Measurements from ENCODE around the gene NRP1. TPM values are rescaled to one million over a fixed set of nuclear protein-coding genes. Genes with fewer than 3 reads are reported as not detected.

Gene NRP1
- total RNA-seq, 1 experiment from 2014 or later: 31.7 TPM

DNA sequence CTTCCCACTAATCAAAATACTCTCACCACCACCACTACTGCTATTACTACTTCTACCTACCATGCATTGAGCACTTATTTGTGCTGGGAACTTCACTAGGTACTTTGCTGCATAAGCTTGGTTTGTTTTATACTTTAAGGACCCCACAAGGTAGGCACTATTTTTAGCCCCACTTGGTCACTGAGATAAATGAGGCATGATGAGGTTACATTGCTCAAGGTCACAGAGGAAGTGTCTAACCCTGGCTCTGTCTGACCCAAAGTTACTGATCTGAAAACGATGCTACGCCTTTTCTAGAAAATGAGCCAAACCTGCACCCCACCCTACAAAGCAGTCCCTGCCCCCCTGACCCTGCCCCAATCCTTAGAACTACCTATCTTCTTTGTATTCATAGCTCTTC, 35.6 kb downstream of the NRP1 start:
- ChIA-PET CTCF (no interaction called here), POLR2A (ENCODE audit: low non-redundant PET) (no interaction called here)
- Histone ChIP-seq H3K4me1 (ENCODE audit: insufficient read depth, low read length, poor library complexity, severe bottlenecking) (peaks cover 17% of the 10 kb centered on the region), H3K27me3 (replicated peaks; ENCODE audit: insufficient read depth, low read depth, low read length, poor library complexity) (no peaks in the 10 kb centered on the region), H3K27ac (ENCODE audit: low read depth, low read length, poor library complexity, severe bottlenecking) (no peak overlapping the region), H3K9me3 (ENCODE audit: low read depth, low read length, poor library complexity, severe bottlenecking) (no peaks in the 10 kb centered on the region), H3K4me3 (ENCODE audit: low read depth, low read length, poor library complexity, severe bottlenecking) (no peak overlapping the region), H3K36me3 (ENCODE audit: insufficient read depth, low read length, poor library complexity, severe bottlenecking) (no peaks in the 10 kb centered on the region)
- intact Hi-C loops (cut with micrococcal nuclease; ENCODE audit: unreplicated experiment): no loop called here
- DNase-seq (ENCODE audit: low spot score): no peak
- TF ChIP-seq, protein P1, sequence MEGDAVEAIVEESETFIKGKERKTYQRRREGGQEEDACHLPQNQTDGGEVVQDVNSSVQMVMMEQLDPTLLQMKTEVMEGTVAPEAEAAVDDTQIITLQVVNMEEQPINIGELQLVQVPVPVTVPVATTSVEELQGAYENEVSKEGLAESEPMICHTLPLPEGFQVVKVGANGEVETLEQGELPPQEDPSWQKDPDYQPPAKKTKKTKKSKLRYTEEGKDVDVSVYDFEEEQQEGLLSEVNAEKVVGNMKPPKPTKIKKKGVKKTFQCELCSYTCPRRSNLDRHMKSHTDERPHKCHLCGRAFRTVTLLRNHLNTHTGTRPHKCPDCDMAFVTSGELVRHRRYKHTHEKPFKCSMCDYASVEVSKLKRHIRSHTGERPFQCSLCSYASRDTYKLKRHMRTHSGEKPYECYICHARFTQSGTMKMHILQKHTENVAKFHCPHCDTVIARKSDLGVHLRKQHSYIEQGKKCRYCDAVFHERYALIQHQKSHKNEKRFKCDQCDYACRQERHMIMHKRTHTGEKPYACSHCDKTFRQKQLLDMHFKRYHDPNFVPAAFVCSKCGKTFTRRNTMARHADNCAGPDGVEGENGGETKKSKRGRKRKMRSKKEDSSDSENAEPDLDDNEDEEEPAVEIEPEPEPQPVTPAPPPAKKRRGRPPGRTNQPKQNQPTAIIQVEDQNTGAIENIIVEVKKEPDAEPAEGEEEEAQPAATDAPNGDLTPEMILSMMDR (conservative IDR thresholded peaks at IDR 0.05; ENCODE audit: low read depth, low read length): no peak
- no peak for TF ChIP-seq EZH2 (IDR thresholded peaks at IDR 0.05; ENCODE audit: borderline replicate concordance, low read depth, low read length, poor library complexity, severe bottlenecking)
- no TSS peak for BruUV-seq (replicated peaks)

DNA sequence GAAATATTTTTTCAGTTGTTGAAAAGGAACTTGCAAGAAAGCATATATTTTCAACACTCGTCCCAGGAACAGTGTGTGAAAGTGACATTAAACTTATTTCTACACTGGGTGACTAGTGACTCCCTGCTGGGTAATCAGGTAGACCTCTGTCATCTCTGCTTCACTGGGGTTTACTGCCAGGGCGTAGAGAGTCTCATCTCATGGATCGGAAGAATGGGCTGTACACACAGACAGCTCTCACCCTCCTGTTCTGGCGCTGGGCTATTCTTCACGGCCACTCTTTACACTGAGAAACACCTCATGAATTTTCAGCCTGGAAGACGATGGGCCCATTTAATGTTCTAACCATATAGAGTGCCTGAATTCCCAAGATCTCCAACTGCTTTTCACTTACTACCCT, 36.4 kb downstream of the NRP1 start:
- ChIA-PET POLR2A (ENCODE audit: low non-redundant PET) (no interaction called here), CTCF (no interaction called here)
- no TSS peak for BruUV-seq (replicated peaks)
- Histone ChIP-seq H3K27me3 (replicated peaks; ENCODE audit: insufficient read depth, low read depth, low read length, poor library complexity) (no peaks in the 10 kb centered on the region), H3K9me3 (ENCODE audit: low read depth, low read length, poor library complexity, severe bottlenecking) (no peaks in the 10 kb centered on the region), H3K36me3 (ENCODE audit: insufficient read depth, low read length, poor library complexity, severe bottlenecking) (no peaks in the 10 kb centered on the region), H3K4me3 (ENCODE audit: low read depth, low read length, poor library complexity, severe bottlenecking) (no peak overlapping the region), H3K27ac (ENCODE audit: low read depth, low read length, poor library complexity, severe bottlenecking) (no peak overlapping the region), H3K4me1 (ENCODE audit: insufficient read depth, low read length, poor library complexity, severe bottlenecking) (peaks cover 9% of the 10 kb centered on the region)
- DNase-seq (ENCODE audit: low spot score): no peak
- intact Hi-C loops (cut with micrococcal nuclease; ENCODE audit: unreplicated experiment): no loop called here
- TF ChIP-seq, protein P1 (conservative IDR thresholded peaks at IDR 0.05; ENCODE audit: low read depth, low read length): no peak
- TF ChIP-seq EZH2 (IDR thresholded peaks at IDR 0.05; ENCODE audit: borderline replicate concordance, low read depth, low read length, poor library complexity, severe bottlenecking): no peak

DNA sequence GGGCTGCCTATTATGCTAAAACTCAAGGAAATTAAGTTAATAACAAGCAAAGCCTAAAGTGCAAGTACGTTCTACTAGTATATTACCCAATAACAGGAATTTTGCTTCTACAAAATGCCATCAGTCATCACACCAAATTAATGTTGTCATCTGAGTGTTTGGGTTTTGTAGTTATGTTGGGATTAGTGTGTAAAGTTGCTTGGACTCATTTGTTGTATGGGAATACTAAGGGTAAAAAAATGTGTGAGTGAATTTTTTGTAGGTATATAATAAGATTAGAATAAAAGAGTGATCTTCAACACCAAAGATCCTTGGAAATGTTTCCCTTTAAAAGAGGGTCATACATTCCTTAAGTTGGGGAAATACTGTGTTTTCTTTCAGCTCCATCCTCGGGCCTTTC, 38.6 kb downstream of the NRP1 start:
- Histone ChIP-seq H3K4me3 (ENCODE audit: low read depth, low read length, poor library complexity, severe bottlenecking) (no peak overlapping the region), H3K9me3 (ENCODE audit: low read depth, low read length, poor library complexity, severe bottlenecking) (no peaks in the 10 kb centered on the region), H3K27me3 (replicated peaks; ENCODE audit: insufficient read depth, low read depth, low read length, poor library complexity) (no peaks in the 10 kb centered on the region), H3K36me3 (ENCODE audit: insufficient read depth, low read length, poor library complexity, severe bottlenecking) (no peaks in the 10 kb centered on the region), H3K4me1 (ENCODE audit: insufficient read depth, low read length, poor library complexity, severe bottlenecking) (peaks cover 11% of the 10 kb centered on the region), H3K27ac (ENCODE audit: low read depth, low read length, poor library complexity, severe bottlenecking) (no peak overlapping the region)
- CTCF ChIA-PET: no interaction called here
- TF ChIP-seq EZH2 (IDR thresholded peaks at IDR 0.05; ENCODE audit: borderline replicate concordance, low read depth, low read length, poor library complexity, severe bottlenecking): no peak
- TF ChIP-seq, protein P1 (conservative IDR thresholded peaks at IDR 0.05; ENCODE audit: low read depth, low read length): no peak
- no peak for DNase-seq (ENCODE audit: low spot score)
- POLR2A ChIA-PET (ENCODE audit: low non-redundant PET): no interaction called here
- intact Hi-C loops (cut with micrococcal nuclease; ENCODE audit: unreplicated experiment): no loop called here
- BruUV-seq (replicated peaks): no TSS peak
